GM19238 (cell line): Measurements from ENCODE around the gene AFF3.
"Not testable (repeated sequence)": the region's sequence is repeated elsewhere in the genome, so short reads cannot be mapped to it uniquely, and the experiment has no call there.

ENCODE experiments used
- DNase-seq: peaks from one replicate; pipeline ENCODE4 v3.0.0; 2011; ENCODE audit warnings: low spot score; ENCODE audit not compliant: insufficient read length

Gene AFF3

DNA sequence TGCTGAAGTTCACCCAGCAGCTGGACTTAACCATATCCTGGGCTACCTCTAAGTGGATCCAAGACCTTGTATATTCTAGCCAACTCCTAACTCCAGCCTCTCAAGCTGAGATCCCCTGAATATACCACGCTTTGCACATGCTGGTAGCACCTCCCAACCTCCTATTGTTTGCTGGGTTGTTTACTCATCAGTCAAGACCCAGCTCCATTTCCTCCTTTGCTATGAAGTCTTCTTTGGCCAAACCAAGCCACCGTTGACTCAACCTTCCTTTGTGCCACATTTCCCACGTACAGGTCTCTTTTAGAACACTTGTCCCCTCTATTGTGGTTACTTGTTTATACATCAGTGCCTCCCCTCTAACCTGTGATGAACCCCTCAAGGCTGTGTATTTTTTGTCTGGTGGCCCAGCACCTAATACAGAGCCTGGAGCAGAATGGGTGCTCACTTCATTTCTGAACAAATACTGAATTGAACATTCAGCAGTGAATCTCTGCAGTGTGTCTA is 384.7 kb downstream of the AFF3 start:
- DNase-seq, result no peak

DNA sequence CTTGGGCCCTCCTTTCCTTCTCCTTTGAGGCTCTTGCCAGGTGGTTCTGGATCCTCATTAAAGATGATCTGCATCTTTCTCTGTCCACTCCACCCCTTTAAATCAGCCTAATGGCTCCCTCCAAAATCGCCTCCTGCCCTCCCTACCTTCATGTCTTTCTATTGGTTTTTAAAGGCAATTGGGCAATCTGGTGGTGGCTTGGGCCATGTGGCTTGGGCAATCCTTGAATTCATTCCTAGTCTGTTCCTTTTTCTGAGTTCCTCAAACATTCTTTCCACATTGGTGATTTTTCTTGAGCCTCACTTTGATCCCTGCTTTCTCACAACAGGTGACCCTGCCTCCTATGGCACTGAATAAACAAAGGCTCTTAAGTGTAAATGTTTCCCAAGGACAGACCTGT is 386.3 kb downstream of the AFF3 start:
- DNase-seq, result no peak

- no peak for DNase-seq
Measured at GRCh38 chr2:99754210-99754609, 388.2 kb downstream of the AFF3 start.

- no peak for DNase-seq
Measured at GRCh38 chr2:99753505-99753904, 388.9 kb downstream of the AFF3 start.

- no peak for DNase-seq
Measured at GRCh38 chr2:99748344-99748743, 394.0 kb downstream of the AFF3 start.

- DNase-seq, result no peak
Measured at GRCh38 chr2:99747842-99748241, 394.5 kb downstream of the AFF3 start.

DNA sequence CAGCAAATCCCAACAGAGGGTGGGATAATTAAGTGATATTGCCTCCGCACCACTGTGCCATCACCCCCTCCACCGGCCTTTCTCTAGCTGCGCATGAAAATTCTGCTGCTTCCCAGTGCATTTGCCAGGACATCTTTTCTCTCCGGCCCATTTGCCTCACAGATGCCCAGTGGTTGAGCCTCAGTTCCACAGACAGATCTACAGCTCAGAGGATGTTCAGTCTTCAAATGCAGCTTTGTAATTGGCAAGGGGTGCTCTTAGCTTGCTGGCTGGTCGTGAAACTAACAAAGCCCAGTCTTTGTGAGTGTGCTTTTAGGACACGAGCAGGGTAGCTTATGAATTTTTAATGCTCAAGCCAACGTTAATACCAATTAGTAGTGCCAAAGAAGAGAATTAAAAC is 399.2 kb downstream of the AFF3 start:
- DNase-seq, result no peak

GRCh38 chr2:99737537-99737936 is 404.9 kb downstream of the AFF3 start:
- DNase-seq, result no peak

DNA sequence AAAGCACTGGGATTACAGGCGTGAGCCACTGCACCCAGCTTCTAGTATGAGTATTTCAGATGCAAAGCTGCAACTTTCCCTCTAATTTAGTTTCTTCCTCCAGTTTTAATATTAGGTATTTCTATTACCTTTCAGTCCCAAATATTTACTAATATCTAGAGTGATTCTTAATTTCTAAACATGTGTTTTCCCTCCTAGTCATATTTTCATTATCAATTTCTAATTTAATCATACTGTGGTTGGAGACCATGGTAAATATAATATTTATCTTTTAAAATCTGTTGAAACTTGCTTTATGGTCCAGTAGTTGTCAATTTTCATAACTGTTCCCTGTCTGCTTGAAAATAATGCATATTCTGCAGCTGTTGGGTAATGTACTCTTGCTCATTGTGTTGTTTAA is 406.6 kb downstream of the AFF3 start:
- no peak for DNase-seq

DNA sequence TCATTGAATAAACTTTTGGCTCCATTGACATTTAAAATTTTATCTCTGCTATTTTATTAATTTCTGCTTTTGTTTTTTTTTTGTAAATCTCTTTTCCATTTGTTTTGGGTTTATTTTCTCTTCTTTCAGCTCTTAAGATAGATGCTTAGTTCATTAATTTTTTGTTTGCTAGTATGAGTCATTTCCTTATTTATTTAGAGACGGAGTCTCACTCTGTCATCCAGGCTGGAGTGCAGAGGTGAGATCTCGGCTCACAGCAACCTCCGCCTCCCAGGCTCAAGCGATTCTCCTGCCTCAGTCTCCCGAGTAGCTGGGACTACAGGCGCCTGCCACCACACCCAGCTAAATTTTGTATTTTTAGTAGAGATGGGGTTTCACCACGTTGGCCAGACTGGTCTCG is 407.1 kb downstream of the AFF3 start:
- DNase-seq, result not testable (repeated sequence)

GRCh38 chr2:99734236-99734635 is 408.2 kb downstream of the AFF3 start:
- no peak for DNase-seq

DNA sequence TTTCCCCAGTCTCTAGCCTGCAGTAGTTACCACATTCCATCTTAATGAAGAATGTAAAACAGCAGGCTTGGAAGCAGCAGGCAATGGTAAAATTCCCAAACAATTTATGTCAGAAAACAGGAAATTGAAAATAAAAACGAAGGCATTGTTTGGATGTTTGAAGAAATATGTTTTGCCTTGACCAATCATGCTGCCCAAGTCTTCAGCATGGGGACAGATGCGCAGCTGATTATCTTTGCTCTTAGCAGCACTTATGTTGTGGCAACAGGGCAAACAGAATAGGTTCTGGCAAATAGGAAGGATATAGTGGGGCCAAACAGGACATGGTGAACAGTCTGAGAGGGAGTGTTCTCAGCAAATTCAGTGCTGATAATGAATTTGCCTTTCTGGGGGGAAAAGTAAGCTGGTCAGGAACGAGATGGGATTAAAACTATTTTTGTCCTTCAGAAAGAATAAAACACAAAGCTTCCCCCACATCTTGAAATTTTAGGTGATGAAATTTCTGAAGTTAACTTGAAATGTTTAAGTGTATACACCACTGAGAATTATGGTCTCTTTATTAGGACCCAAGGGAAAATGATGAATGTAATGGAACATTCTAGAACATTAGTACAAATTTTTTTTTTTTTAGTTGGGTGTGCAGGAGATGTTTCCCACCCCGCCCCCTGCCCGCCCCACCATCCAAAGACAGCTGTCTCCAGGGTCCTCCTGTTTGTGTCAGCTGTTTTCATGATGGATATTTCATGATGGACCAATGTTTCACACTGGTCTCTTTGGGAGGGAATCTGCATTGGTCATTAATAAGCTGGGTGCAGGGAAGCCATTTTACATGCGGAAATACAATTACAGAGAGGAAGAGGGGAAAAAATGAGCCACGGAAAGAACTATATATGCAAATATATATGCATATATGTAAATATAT is 413.0 kb downstream of the AFF3 start:
- no peak for DNase-seq

- DNase-seq, result no peak
Measured at GRCh38 chr2:99728166-99728565, 414.2 kb downstream of the AFF3 start.

DNA sequence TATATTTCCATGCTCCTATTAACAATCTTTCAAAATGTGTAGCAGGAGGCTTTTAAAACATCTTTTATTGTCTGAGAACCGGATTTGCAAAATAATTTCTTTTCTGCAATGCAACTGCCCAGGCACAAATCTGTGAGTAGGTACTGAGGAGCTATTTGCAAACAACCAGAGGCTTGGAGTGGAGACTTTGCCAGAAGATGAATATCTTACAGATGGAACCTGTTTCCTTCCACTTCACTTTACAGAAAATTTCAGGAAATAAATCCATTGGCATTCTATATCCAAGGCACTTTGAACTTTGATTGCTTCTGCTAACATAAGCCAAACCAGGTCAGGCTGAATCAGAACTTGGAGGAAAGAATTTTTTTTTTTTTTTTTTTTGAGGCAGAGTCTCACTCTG is 415.2 kb downstream of the AFF3 start:
- no peak for DNase-seq

- no peak for DNase-seq
Measured at GRCh38 chr2:99726691-99727090, 415.7 kb downstream of the AFF3 start.

- DNase-seq, result no peak
Measured at GRCh38 chr2:99725820-99726219, 416.6 kb downstream of the AFF3 start.

GRCh38 chr2:99722476-99722875 is 419.9 kb downstream of the AFF3 start:
- no peak for DNase-seq

- DNase-seq, result no peak
Measured at GRCh38 chr2:99719102-99719501, 423.3 kb downstream of the AFF3 start.

DNA sequence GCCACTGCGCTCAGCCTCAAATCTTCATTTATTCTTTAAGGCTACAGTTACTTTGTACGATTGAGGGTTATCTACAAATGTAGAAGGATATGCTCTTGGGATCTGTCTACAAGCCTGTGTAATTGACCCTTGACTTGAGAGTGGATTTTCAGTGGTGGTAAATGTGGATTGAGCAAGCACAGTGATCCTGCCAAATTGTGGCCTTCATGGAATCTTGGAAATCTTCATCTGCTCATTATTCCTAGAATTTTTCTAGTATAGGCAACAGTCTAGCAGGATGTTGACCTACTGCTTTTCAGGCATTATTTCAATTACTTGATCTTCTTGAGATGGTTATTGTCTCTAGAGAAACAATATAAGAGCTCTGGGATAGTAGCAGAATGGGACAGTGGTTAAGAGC is 426.4 kb downstream of the AFF3 start:
- DNase-seq, result no peak

DNA sequence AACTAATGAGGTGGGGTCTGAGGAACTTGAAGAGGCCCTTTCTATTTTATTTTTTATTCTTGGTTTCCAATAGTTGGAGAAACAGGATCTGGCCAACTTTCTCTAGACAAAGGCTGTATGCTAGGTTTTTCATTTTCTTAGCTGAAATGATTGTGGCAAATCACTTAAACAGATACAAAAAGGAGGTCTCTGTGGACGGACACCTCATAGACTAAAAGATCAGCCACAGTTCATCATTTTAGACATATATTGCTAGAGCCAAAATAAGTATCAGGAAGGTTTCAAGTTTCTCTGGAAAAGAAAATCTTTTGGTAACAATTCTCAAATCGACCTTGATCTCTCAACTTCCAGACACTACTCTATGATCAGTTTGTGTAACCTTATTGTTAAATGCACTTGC is 428.0 kb downstream of the AFF3 start:
- no peak for DNase-seq

- DNase-seq, result no peak
Measured at GRCh38 chr2:99711144-99711543, 431.2 kb downstream of the AFF3 start.

DNA sequence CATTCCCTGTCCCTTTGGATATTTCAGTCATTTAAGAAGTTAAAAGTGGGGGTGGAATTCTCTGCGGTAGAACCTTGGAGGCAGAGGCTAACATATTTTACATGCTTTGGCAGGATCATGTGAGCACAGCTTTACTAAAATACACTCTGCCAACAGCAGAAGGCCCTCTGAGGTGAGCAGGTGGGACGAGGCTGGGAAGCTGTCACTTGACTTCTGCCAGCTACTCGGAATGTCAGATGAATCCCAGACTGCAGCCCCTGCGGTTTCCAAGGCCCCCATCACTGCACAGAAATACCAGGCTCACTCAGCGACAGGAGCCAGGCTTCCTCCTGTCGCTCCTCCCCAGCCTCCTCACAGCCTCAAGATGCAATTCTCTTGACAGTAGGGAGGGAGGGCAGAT is 431.7 kb downstream of the AFF3 start:
- DNase-seq, result no peak

GRCh38 chr2:99709229-99709628 is 433.2 kb downstream of the AFF3 start:
- DNase-seq, result no peak
